ENCODE results near the gene FAM185A.
A peak's percentile ranks its signal among the peaks of the same experiment; 100 is the strongest.
"Not testable (repeated sequence)": the region's sequence is repeated elsewhere in the genome, so short reads cannot be mapped to it uniquely, and the experiment has no call there.

The FAM185A gene

GRCh38 chr7:102745494-102746288 lies 3.1 kb upstream of the FAM185A start:
- not testable (repeated sequence) for H3K4me1 ChIP-seq (ENCODE audit: insufficient read depth, insufficient read length); H3K9me3 ChIP-seq (ENCODE audit: insufficient read depth, low read length); H3K36me3 ChIP-seq (ENCODE audit: insufficient read depth, insufficient read length, low read length); H3K4me3 ChIP-seq (ENCODE audit: insufficient read length, low read depth); H3K27me3 ChIP-seq (ENCODE audit: insufficient read depth, insufficient read length); H3K9ac ChIP-seq (ENCODE audit: insufficient read length, low read depth); DNase-seq (ENCODE audit: low read depth, low spot score)

DNA sequence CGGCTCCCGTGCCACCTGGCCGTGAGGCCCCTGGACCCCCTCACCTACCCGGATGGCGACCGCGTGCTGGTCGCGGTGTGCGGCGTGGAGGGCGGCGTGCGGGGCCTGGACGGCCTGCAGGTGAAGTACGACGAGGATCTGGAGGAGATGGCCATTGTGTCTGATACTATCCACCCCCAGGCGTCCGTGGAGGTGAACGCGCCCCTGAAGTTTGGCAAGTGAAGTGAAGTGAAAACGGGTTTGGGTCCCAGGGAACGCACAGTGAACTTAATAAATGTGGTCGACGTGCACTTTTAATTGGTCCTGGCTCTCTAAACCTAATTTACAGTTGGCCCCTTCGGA lies 617 bp downstream of the FAM185A start:
- peak overlapping the region; percentile 76 for H3K9ac ChIP-seq (ENCODE audit: insufficient read length, low read depth)
- not testable (repeated sequence) for H3K36me3 ChIP-seq (ENCODE audit: insufficient read depth, insufficient read length, low read length); H3K4me1 ChIP-seq (ENCODE audit: insufficient read depth, insufficient read length); H3K27me3 ChIP-seq (ENCODE audit: insufficient read depth, insufficient read length); H3K9me3 ChIP-seq (ENCODE audit: insufficient read depth, low read length); DNase-seq (ENCODE audit: low read depth, low spot score)
- H3K4me3 ChIP-seq (ENCODE audit: insufficient read length, low read depth): peak overlapping the region; percentile 66

- not testable (repeated sequence) for H3K27me3 ChIP-seq (ENCODE audit: insufficient read depth, insufficient read length); H3K9me3 ChIP-seq (ENCODE audit: insufficient read depth, low read length); H3K4me1 ChIP-seq (ENCODE audit: insufficient read depth, insufficient read length); H3K9ac ChIP-seq (ENCODE audit: insufficient read length, low read depth); H3K4me3 ChIP-seq (ENCODE audit: insufficient read length, low read depth); DNase-seq (ENCODE audit: low read depth, low spot score); H3K36me3 ChIP-seq (ENCODE audit: insufficient read depth, insufficient read length, low read length)
Observed at GRCh38 chr7:102758227-102758626, 9.4 kb downstream of the FAM185A start.

DNA sequence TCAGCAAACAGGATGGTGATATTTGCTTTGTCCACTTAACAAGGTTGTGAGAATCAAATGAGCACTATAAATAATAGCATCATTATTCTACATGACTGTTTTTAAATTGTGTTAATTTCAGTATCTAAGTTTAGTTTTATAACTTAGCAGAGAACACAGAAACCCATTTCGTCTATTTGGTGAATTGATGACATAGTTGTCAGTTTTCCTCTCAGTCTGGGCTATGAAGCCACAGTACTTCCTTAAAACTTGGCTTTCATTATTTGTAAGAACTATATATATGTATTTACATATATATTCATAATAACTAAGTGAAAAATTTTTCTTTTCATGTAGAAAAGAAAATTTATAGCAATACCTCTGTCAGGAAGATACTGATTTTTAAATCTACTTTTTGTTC lies 11.1 kb downstream of the FAM185A start:
- H3K4me1 ChIP-seq (ENCODE audit: insufficient read depth, insufficient read length); H3K9ac ChIP-seq (ENCODE audit: insufficient read length, low read depth); DNase-seq (ENCODE audit: low read depth, low spot score); H3K9me3 ChIP-seq (ENCODE audit: insufficient read depth, low read length); H3K36me3 ChIP-seq (ENCODE audit: insufficient read depth, insufficient read length, low read length); H3K4me3 ChIP-seq (ENCODE audit: insufficient read length, low read depth); H3K27me3 ChIP-seq (ENCODE audit: insufficient read depth, insufficient read length): not testable (repeated sequence)

- not testable (repeated sequence) for H3K4me1 ChIP-seq (ENCODE audit: insufficient read depth, insufficient read length); H3K27me3 ChIP-seq (ENCODE audit: insufficient read depth, insufficient read length); H3K4me3 ChIP-seq (ENCODE audit: insufficient read length, low read depth)
Observed at GRCh38 chr7:102761234-102761633, 12.4 kb downstream of the FAM185A start.

DNA sequence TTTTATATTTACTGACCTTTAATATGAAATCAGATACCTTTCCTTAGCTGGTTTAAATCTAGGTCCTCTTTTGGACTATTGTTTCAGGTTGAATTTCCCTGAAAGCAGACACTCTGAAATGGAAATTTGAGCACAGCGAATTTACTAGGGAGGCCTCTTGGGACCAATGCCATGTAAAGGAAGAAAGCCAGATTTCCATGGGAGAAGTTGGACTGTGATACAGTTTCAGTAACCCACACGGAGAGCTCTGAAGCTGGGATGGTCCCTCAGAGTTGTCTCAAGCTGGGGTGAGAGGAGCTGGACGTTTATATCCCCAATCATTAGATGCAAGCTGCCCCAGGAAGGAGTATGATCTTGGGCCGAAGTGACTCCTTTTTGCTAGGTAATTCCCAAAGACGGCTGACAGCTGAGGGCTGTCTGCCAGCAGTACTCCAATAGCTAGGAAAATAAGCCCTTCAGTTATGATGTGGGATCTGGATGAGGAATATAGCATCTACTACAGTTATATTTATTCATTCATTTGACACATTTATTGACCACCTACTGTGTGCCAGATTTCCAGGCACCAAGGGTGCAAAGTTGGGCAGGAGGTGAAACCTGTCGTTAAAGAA lies 14.6 kb downstream of the FAM185A start:
- not testable (repeated sequence) for H3K27me3 ChIP-seq (ENCODE audit: insufficient read depth, insufficient read length); H3K4me1 ChIP-seq (ENCODE audit: insufficient read depth, insufficient read length); H3K4me3 ChIP-seq (ENCODE audit: insufficient read length, low read depth); H3K36me3 ChIP-seq (ENCODE audit: insufficient read depth, insufficient read length, low read length); H3K9me3 ChIP-seq (ENCODE audit: insufficient read depth, low read length); H3K9ac ChIP-seq (ENCODE audit: insufficient read length, low read depth); DNase-seq (ENCODE audit: low read depth, low spot score)

More at GRCh38 chr7:102761234-102761633, 12.4 kb downstream of the FAM185A start:
- DNase-seq (ENCODE audit: low read depth, low spot score); H3K9me3 ChIP-seq (ENCODE audit: insufficient read depth, low read length); H3K9ac ChIP-seq (ENCODE audit: insufficient read length, low read depth); H3K36me3 ChIP-seq (ENCODE audit: insufficient read depth, insufficient read length, low read length): not testable (repeated sequence)

GRCh38 chr7:102769657-102770192 lies 20.9 kb downstream of the FAM185A start:
- not testable (repeated sequence) for DNase-seq (ENCODE audit: low read depth, low spot score); H3K9ac ChIP-seq (ENCODE audit: insufficient read length, low read depth); H3K9me3 ChIP-seq (ENCODE audit: insufficient read depth, low read length); H3K4me3 ChIP-seq (ENCODE audit: insufficient read length, low read depth); H3K4me1 ChIP-seq (ENCODE audit: insufficient read depth, insufficient read length); H3K36me3 ChIP-seq (ENCODE audit: insufficient read depth, insufficient read length, low read length); H3K27me3 ChIP-seq (ENCODE audit: insufficient read depth, insufficient read length)

DNA sequence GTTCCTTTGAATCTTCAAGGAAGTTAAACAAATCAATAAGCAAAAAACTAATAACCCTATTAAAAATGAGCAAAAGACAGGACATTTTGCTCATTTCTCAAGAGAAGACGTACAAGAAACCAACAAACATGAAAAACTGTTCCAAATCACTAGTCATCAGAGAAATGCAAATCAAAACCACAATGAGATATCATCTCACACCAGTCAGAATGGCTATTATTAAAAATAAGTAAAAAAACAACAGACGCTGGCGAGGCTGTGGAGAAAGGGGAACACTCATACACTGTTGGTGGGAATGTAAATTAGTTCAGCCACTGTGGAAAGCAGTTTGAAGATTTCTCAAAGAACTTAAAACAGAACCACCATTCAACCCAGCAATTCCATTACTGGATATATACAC lies 21.7 kb downstream of the FAM185A start:
- DNase-seq (ENCODE audit: low read depth, low spot score); H3K4me3 ChIP-seq (ENCODE audit: insufficient read length, low read depth); H3K27me3 ChIP-seq (ENCODE audit: insufficient read depth, insufficient read length); H3K36me3 ChIP-seq (ENCODE audit: insufficient read depth, insufficient read length, low read length); H3K9me3 ChIP-seq (ENCODE audit: insufficient read depth, low read length); H3K4me1 ChIP-seq (ENCODE audit: insufficient read depth, insufficient read length); H3K9ac ChIP-seq (ENCODE audit: insufficient read length, low read depth): not testable (repeated sequence)

GRCh38 chr7:102776217-102776616 lies 27.4 kb downstream of the FAM185A start:
- H3K9ac ChIP-seq (ENCODE audit: insufficient read length, low read depth); DNase-seq (ENCODE audit: low read depth, low spot score); H3K9me3 ChIP-seq (ENCODE audit: insufficient read depth, low read length): not testable (repeated sequence)

GRCh38 chr7:102778663-102779062 lies 29.9 kb downstream of the FAM185A start:
- not testable (repeated sequence) for H3K36me3 ChIP-seq (ENCODE audit: insufficient read depth, insufficient read length, low read length); H3K4me1 ChIP-seq (ENCODE audit: insufficient read depth, insufficient read length); DNase-seq (ENCODE audit: low read depth, low spot score); H3K27me3 ChIP-seq (ENCODE audit: insufficient read depth, insufficient read length); H3K9ac ChIP-seq (ENCODE audit: insufficient read length, low read depth); H3K4me3 ChIP-seq (ENCODE audit: insufficient read length, low read depth); H3K9me3 ChIP-seq (ENCODE audit: insufficient read depth, low read length)

More at GRCh38 chr7:102776217-102776616, 27.4 kb downstream of the FAM185A start:
- not testable (repeated sequence) for H3K4me1 ChIP-seq (ENCODE audit: insufficient read depth, insufficient read length); H3K4me3 ChIP-seq (ENCODE audit: insufficient read length, low read depth); H3K36me3 ChIP-seq (ENCODE audit: insufficient read depth, insufficient read length, low read length); H3K27me3 ChIP-seq (ENCODE audit: insufficient read depth, insufficient read length)

GRCh38 chr7:102780926-102781325 lies 32.1 kb downstream of the FAM185A start:
- H3K36me3 ChIP-seq (ENCODE audit: insufficient read depth, insufficient read length, low read length); H3K4me1 ChIP-seq (ENCODE audit: insufficient read depth, insufficient read length); H3K9ac ChIP-seq (ENCODE audit: insufficient read length, low read depth); DNase-seq (ENCODE audit: low read depth, low spot score); H3K4me3 ChIP-seq (ENCODE audit: insufficient read length, low read depth); H3K9me3 ChIP-seq (ENCODE audit: insufficient read depth, low read length); H3K27me3 ChIP-seq (ENCODE audit: insufficient read depth, insufficient read length): not testable (repeated sequence)

DNA sequence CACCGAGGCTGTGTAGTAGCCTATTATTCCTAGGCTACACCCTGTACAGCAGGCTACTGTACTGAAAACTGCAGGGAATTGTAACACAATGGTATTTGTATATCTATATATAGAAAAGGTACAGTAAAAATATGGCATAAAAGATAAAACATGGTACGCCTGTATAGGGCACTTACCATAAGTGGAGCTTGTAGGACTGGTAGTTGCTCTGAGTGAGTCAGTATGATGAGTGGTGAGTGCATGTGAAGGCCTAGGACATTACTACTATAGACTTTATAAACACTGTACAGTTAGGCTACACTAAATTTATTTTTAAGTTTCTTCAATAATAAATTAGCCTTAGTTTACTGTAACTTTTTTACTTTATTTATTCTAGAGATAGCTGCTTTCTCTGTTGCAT lies 40.0 kb downstream of the FAM185A start:
- not testable (repeated sequence) for H3K9ac ChIP-seq (ENCODE audit: insufficient read length, low read depth); H3K36me3 ChIP-seq (ENCODE audit: insufficient read depth, insufficient read length, low read length); H3K4me3 ChIP-seq (ENCODE audit: insufficient read length, low read depth); DNase-seq (ENCODE audit: low read depth, low spot score); H3K4me1 ChIP-seq (ENCODE audit: insufficient read depth, insufficient read length); H3K9me3 ChIP-seq (ENCODE audit: insufficient read depth, low read length); H3K27me3 ChIP-seq (ENCODE audit: insufficient read depth, insufficient read length)

Measured in NT2/D1 (cell line).